DOHH2 (cell line): ENCODE data around the gene LTBR.

Source experiments
- CTCF ChIP-seq: fragments of 200-600 bp; sonication (generic); IDR thresholded peaks from one replicate; pipeline ENCODE4 v1.5.1; 2014; ENCODE audit warnings: antibody characterized with exemption, mild to moderate bottlenecking, low read depth, low read length; ENCODE audit not compliant: poor library complexity, severe bottlenecking
- EZH2phosphoT487 ChIP-seq: fragments of 200-600 bp; sonication (generic); IDR thresholded peaks from 2 replicates; pipeline ENCODE4 v1.6.1; 2017; ENCODE audit warnings: borderline replicate concordance, mild to moderate bottlenecking, antibody characterized with exemption, low read length, moderate library complexity, mixed read lengths

GRCh38 chr12:6372403-6373003 lies 11.5 kb upstream of the LTBR start:
- TF ChIP-seq CTCF (no peak), EZH2phosphoT487 (no peak)
